IPS DF 6.9 (cell line): ENCODE results near the gene LRRC3B.

ENCODE experiments used
- DNase-seq: peaks from one replicate; pipeline ENCODE4 v3.0.0-alpha.2; 2013; ENCODE audit warnings: low read depth, low spot score
- H3K27ac ChIP-seq: one replicate; pipeline ENCODE4 v1.5.1; 2013; ENCODE audit warnings: low read length, control low read depth
- H3K27me3 ChIP-seq: 2 replicates; pipeline ENCODE4 v1.6.1; 2013; ENCODE audit warnings: mild to moderate bottlenecking, low read length; ENCODE audit not compliant: control insufficient read depth, insufficient read depth
- H3K36me3 ChIP-seq: 2 replicates; pipeline ENCODE4 v1.6.1; 2013; ENCODE audit warnings: low read length; ENCODE audit not compliant: control insufficient read depth, insufficient read depth
- H3K4me1 ChIP-seq: 2 replicates; pipeline ENCODE4 v1.6.1; 2013; ENCODE audit warnings: low read length; ENCODE audit not compliant: control insufficient read depth, insufficient read depth
- H3K4me3 ChIP-seq: 2 replicates; pipeline ENCODE4 v1.5.1; 2013; ENCODE audit warnings: mild to moderate bottlenecking, low read length
- H3K9me3 ChIP-seq: 2 replicates; pipeline ENCODE4 v1.6.1; 2013; ENCODE audit warnings: low read length, inconsistent platforms; ENCODE audit not compliant: control insufficient read depth, insufficient read depth
- WGBS: extraction: QIAGEN DNeasy Blood & Tissue Kit; methylation state at CpG from one replicate; pipeline ENCODE4 v1.1.7; 2013; ENCODE audit warnings: mixed read lengths, missing lambda C conversion rate; ENCODE audit not compliant: insufficient read length, insufficient coverage; 5-methylcytosine and 5-hydroxymethylcytosine counted together

The LRRC3B gene

GRCh38 chr3:26703519-26703918 is 80.9 kb downstream of the LRRC3B start:
- H3K4me1 ChIP-seq, result no peaks in the 10 kb centered on the region
- no peaks in the 10 kb centered on the region for H3K27me3 ChIP-seq
- no peaks in the 10 kb centered on the region for H3K36me3 ChIP-seq
- DNase-seq, result no peak
- H3K9me3 ChIP-seq, result no peaks in the 10 kb centered on the region
- no CpG with 5 or more reads among the region's 3 CpGs for WGBS
- H3K4me3 ChIP-seq, result no peak overlapping the region
- H3K27ac ChIP-seq, result no peak overlapping the region

DNA sequence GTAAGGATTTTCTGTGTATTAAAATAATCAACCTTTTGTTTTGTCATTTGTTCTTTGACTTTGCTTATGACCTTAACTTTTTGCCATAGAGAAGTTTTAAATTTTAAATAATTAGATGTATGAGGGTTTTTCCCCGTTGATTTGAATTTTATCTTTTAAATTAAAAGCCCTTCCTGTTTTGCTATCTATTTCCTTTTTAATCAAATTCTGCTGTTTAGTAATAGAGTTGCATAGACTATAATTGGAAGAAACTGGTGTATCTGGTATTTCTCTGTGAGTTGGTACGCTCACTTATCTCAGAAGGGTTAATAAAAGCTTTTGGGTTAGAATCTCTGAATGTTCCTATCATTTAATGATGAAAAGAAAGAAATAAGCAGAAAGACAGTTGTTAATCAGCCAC is 82.2 kb downstream of the LRRC3B start:
- no peak overlapping the region for H3K27ac ChIP-seq
- no peaks in the 10 kb centered on the region for H3K4me1 ChIP-seq
- no peaks in the 10 kb centered on the region for H3K36me3 ChIP-seq
- no peaks in the 10 kb centered on the region for H3K9me3 ChIP-seq
- no peak overlapping the region for H3K4me3 ChIP-seq
- WGBS, result no CpG with 5 or more reads among the region's 2 CpGs
- no peaks in the 10 kb centered on the region for H3K27me3 ChIP-seq
- DNase-seq, result no peak

DNA sequence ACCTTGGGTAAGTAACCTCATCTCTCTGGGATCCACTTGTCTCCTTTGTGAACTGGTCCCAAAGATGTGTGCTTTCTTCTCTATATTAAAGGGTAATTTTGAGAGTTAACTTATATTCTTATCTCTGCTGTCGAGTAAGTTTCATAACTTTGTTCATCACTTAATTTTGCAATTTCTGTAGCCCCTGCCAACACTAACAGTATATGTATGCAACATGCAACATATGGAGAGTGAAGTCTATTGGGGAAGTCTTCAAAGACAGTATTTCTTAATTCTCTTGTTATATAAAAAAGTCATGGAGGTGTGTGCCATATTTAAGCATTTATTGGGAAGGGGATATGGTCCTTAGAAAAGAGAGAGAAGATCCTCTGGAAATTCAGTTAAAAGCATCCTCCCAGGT is 85.9 kb downstream of the LRRC3B start:
- H3K36me3 ChIP-seq, result no peaks in the 10 kb centered on the region
- no peak overlapping the region for H3K27ac ChIP-seq
- DNase-seq, result no peak
- no CpG with 5 or more reads among the region's 1 CpG for WGBS
- H3K9me3 ChIP-seq, result no peaks in the 10 kb centered on the region
- no peaks in the 10 kb centered on the region for H3K4me1 ChIP-seq
- H3K27me3 ChIP-seq, result no peaks in the 10 kb centered on the region
- no peak overlapping the region for H3K4me3 ChIP-seq

DNA sequence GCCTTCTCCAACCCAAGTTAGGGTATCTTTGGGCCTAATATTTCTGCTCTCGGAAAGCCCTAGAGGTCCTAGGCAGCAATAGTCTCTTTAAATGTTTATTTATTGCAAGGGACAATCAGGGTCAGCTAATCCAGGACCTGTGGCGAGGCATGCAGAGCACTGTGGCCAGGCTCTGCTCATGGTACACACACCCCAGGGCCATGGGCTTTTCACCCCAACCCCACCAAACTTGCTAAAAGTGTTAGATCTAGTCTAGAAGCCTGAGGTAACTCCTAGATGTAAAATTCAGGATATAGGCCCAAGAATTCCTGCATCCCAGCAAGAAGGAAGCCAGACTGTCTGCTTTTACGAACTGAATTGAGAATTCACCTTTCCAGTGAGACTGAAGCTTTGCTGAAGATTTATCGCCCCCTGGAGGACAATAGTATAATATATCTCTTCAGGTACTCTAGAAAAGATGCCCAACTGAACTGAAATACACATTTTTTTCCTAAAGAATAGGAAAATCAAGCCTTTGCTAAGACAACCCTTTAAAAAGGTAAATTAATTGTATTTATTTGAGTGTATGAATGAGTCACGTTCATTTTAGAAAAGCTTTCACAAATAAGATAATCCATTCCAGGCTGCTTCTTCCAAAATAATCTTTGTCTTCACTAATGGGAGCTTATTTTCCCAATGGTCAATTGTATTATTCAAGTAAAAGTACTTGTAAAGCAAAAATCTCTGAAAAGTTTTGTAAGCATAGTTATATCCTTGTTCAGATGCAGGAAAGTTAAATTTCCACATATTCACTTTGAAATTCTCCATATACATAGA is 89.8 kb downstream of the LRRC3B start:
- peak; percentile 27 for DNase-seq

GRCh38 chr3:26713091-26713490 is 90.5 kb downstream of the LRRC3B start:
- Histone ChIP-seq H3K27ac (no peak overlapping the region), H3K36me3 (no peaks in the 10 kb centered on the region), H3K4me3 (no peak overlapping the region), H3K9me3 (no peaks in the 10 kb centered on the region), H3K4me1 (no peaks in the 10 kb centered on the region), H3K27me3 (no peaks in the 10 kb centered on the region)
- no CpG with 5 or more reads among the region's 3 CpGs for WGBS
- DNase-seq, result no peak

More for the DNA sequence above, 89.8 kb downstream of the LRRC3B start:
- H3K4me1 ChIP-seq, result no peaks in the 10 kb centered on the region
- H3K4me3 ChIP-seq, result no peak overlapping the region
- no CpG with 5 or more reads among the region's 5 CpGs for WGBS
- no peaks in the 10 kb centered on the region for H3K36me3 ChIP-seq
- H3K9me3 ChIP-seq, result no peaks in the 10 kb centered on the region
- H3K27ac ChIP-seq, result no peak overlapping the region
- H3K27me3 ChIP-seq, result no peaks in the 10 kb centered on the region

DNA sequence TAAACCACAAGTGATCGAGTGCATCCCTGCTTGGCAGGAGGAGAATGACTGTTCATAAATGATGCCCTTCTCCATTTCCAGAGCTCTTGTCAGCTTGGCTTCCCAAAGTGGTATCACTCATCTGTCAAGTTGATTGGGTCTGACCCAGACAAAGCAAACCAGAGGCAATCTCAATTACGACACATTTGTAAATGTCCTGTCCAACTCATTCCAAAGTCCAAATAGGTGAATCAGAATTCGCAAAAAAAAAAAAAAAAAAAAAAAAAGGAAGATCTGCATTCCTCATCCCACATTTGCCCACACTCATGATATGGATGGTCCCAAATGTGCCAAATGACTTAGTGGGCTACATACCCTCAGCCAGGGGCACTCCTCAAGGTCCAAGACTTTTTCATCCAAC is 91.9 kb downstream of the LRRC3B start:
- Histone ChIP-seq H3K4me3 (no peak overlapping the region), H3K9me3 (no peaks in the 10 kb centered on the region), H3K27ac (no peak overlapping the region), H3K4me1 (no peaks in the 10 kb centered on the region), H3K36me3 (no peaks in the 10 kb centered on the region), H3K27me3 (no peaks in the 10 kb centered on the region)
- WGBS, result no CpG with 5 or more reads among the region's 3 CpGs
- no peak for DNase-seq

DNA sequence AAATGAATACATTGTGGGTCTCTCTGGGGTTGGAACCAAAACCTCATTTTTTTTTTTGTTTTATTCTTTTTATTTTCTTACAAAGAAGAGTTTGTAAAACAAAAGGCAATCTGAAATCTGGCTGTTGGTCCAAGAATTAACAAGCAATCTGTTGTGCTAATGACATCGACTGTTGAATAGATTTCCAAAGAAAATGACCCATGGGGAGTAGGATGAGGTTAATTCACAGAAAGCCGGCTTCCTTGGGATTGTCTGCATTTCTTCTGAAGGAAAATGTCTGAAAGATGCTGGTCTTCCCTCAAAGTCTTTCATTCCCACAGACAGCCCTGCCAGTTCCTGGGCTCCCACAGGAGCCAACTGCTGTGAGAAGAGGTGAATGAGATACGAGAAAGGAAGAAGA is 92.9 kb downstream of the LRRC3B start:
- no peaks in the 10 kb centered on the region for H3K4me1 ChIP-seq
- no peaks in the 10 kb centered on the region for H3K36me3 ChIP-seq
- WGBS, result no CpG with 5 or more reads among the region's 3 CpGs
- no peaks in the 10 kb centered on the region for H3K9me3 ChIP-seq
- DNase-seq, result no peak
- H3K4me3 ChIP-seq, result no peak overlapping the region
- H3K27ac ChIP-seq, result no peak overlapping the region
- H3K27me3 ChIP-seq, result no peaks in the 10 kb centered on the region

- no peaks in the 10 kb centered on the region for H3K4me1 ChIP-seq
- H3K36me3 ChIP-seq, result no peaks in the 10 kb centered on the region
- H3K4me3 ChIP-seq, result no peak overlapping the region
- H3K27me3 ChIP-seq, result no peaks in the 10 kb centered on the region
- H3K9me3 ChIP-seq, result no peaks in the 10 kb centered on the region
- WGBS, result no CpG with 5 or more reads among the region's 1 CpG
- no peak overlapping the region for H3K27ac ChIP-seq
- DNase-seq, result no peak
These were observed 95.7 kb downstream of the LRRC3B start for GRCh38 chr3:26718315-26718714.

DNA sequence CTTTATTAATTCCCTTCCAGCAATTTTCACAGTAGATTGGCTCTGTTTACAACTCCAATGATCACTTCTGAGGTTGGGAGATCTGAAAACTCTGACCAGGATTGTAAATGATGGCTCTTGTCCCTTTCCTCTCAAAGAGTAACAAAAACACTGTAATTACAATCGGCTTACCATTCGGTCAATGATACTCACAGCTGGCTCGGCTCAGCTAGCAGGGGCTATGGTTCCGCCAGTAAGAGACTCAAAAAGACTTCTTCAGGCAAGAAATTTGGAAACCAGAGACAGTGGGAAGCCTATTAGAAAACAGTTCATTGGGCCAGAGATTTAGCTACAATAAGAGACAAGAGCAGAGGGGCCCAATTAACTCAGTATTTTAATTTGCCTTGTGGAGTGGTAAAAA is 96.6 kb downstream of the LRRC3B start:
- no peak for DNase-seq
- no peaks in the 10 kb centered on the region for H3K9me3 ChIP-seq
- H3K27ac ChIP-seq, result no peak overlapping the region
- no CpG with 5 or more reads among the region's 4 CpGs for WGBS
- H3K4me3 ChIP-seq, result no peak overlapping the region
- no peaks in the 10 kb centered on the region for H3K4me1 ChIP-seq
- no peaks in the 10 kb centered on the region for H3K36me3 ChIP-seq
- H3K27me3 ChIP-seq, result no peaks in the 10 kb centered on the region

DNA sequence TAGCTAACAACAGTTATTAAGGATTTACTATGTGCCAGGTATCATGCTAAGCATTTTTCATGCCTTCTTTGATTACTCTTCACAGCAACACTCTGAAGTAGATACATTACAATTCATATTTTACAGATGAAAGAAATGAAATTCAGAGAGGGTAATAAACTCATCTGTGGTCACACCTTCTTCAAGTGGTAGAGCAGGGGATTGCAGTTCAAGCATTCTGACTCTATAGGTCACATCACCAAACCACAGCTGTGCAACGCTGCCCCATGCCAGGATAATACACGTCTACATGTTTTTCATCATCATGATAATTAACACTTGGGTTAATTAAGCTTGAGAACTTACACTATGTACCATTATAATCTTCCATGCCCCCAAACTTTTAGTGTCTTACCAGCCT is 98.5 kb downstream of the LRRC3B start:
- H3K27ac ChIP-seq, result no peak overlapping the region
- no CpG with 5 or more reads among the region's 2 CpGs for WGBS
- H3K9me3 ChIP-seq, result no peaks in the 10 kb centered on the region
- H3K36me3 ChIP-seq, result no peaks in the 10 kb centered on the region
- no peak overlapping the region for H3K4me3 ChIP-seq
- H3K4me1 ChIP-seq, result no peaks in the 10 kb centered on the region
- no peak for DNase-seq
- H3K27me3 ChIP-seq, result no peaks in the 10 kb centered on the region

DNA sequence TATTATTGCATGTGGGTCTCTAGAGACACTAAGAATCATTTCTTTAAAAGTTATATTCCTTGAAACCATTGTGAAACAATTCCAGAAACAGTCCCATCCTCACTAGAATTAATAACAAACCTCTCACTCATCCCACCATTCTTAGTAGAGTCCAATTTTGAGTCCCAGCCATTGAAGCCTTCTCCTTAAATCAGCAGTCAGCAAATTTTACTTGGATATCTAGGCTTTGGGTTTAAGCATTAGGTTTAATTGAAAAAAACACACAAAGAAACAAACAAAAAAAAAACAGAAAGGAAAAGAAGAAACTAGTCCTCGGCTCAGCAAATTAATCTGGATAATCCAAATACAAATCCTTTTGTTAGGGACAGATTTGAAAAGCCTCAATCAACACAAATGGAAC is 109.3 kb downstream of the LRRC3B start:
- Histone ChIP-seq H3K4me3 (no peak overlapping the region), H3K27me3 (no peaks in the 10 kb centered on the region), H3K9me3 (no peaks in the 10 kb centered on the region), H3K27ac (no peak overlapping the region), H3K36me3 (no peaks in the 10 kb centered on the region), H3K4me1 (no peaks in the 10 kb centered on the region)
- WGBS, result no CpG with 5 or more reads among the region's 1 CpG
- DNase-seq, result no peak
